GM19240 (cell line): ENCODE results near the gene STAG3.
"Not testable (repeated sequence)": the region's sequence is repeated elsewhere in the genome, so short reads cannot be mapped to it uniquely, and the experiment has no call there.

Source experiments
- DNase-seq: peaks from one replicate; pipeline ENCODE4 v3.0.0; 2011; ENCODE audit warnings: low spot score; ENCODE audit not compliant: insufficient read length

The STAG3 gene

GRCh38 chr7:100211342-100211780, 33.6 kb downstream of the STAG3 start:
- DNase-seq: peak; percentile 38

DNA sequence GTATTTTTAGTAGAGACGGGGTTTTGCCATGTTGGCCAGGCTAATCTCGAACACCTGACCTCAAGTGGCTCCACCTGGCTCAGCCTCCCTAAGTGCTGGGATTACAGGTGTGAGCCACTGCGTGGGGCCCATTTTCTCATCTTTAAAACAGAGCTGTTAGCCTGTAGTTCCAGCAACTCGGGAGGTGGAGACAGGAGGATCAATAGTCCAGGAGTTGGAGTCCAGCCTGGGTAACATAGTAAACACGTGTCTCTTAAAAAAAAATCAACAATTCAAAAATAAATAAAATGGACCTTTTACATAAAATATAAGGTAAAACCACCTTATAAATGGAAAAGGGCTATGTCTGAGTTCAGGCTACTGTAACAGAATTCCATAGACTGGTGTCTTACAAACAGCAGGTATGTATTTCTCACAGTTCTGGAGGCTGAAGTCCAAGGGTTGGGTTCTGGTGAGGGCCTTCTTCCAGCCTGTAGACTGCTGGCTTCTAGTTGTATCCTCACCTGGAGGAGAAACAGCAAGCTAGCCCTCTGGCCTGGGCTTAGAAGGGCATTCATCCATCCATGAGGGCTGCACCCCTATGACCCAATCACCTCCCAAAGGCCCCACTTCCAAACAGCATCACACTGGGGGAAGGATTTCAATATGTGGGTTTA, 35.0 kb downstream of the STAG3 start:
- no peak for DNase-seq

- DNase-seq: no peak
Observed at GRCh38 chr7:100213672-100214071, 36.0 kb downstream of the STAG3 start.

DNA sequence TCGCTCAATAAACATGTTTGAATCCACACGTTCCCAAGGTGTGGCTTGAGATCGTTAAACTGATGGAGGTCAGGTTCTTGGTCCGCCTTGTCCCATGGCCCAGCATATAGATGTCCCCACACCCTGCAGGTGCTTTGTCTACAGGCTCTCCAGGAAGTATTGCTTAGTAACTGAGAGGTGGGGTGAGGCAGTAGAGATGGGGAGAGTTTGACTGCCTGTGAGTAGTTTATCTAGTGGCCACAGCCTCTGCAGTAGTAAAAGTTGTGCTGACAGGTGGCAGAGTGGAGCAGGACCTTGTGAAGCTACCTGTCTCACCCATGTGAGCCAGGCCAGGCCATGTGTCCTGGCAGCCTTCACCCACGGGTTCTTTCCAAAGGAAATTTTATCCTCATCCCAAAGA, 36.6 kb downstream of the STAG3 start:
- DNase-seq: not testable (repeated sequence)

- DNase-seq: no peak
Observed at GRCh38 chr7:100215895-100216294, 38.2 kb downstream of the STAG3 start.

DNA sequence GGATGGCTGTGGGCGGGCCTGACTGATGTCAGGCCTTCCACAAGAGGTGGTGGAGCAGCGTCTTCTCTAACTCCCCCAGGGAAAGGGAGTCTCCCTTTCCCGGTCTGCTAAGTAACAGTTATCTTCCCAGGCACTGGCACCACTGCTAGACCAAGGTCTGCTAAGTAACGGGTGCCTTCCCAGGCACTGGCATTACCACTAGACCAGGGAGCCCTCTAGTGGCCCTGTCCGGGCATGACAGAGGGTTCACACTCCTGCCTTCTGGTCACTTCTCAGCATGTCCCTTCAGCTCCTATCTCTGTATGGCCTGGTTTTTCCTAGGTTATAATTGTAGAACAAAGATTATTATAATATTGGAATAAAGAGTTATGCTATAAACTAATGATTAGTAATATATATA, 40.2 kb downstream of the STAG3 start:
- not testable (repeated sequence) for DNase-seq

DNA sequence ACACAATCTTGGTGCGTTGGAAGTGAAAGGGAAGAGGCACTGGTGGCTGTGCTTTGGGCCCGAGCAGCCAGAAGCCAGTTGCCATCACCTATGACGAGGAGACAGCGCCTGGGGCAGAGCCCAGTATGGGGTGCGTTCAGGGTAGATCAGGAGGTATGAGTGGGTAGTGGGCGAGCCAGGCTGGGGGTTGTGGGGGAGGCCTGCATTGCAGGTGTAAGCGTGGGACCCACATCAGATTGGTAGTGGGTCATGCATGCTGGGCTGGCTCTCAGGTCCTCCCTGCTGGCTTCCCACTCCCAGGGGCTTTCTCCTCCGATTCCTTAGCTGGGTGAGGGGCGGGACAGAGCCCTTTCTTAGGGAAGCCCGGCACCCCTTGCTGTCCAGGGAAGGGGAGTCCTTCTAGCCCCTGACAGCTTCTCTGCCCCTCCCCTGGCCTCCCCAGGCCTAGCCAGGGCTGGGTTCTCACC, 41.6 kb downstream of the STAG3 start:
- no peak for DNase-seq

DNA sequence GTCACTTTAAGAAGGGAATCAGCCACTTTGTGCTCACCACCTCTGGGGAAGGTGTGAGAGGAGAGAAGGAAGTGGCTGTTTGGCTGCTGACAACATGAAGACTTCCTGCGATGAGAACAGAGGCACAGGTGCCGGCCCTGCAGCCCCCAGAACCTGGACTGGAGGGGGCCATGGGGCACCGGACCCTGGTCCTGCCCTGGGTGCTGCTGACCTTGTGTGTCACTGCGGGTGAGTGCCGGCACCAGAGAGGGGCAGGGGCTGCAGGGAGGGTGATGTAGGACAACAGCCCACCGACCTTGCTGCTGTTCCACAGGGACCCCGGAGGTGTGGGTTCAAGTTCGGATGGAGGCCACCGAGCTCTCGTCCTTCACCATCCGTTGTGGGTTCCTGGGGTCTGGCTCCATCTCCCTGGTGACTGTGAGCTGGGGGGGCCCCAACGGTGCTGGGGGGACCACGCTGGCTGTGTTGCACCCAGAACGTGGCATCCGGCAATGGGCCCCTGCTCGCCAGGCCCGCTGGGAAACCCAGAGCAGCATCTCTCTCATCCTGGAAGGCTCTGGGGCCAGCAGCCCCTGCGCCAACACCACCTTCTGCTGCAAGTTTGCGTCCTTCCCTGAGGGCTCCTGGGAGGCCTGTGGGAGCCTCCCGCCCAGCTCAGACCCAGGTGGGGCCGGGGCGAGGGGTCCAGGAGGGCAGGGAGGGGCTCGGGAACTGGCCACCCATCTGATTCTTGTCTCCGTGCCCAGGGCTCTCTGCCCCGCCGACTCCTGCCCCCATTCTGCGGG, 42.3 kb downstream of the STAG3 start, which contains the start of gene PVRIG:
PVRIG (plus strand) TSS at position 149 of the 785 bp plus-strand sequence; CDS start at position 171, 22 bp downstream.
- not testable (repeated sequence) for DNase-seq

- DNase-seq: no peak
Observed at GRCh38 chr7:100220586-100221230, 43.0 kb downstream of the STAG3 start.

DNA sequence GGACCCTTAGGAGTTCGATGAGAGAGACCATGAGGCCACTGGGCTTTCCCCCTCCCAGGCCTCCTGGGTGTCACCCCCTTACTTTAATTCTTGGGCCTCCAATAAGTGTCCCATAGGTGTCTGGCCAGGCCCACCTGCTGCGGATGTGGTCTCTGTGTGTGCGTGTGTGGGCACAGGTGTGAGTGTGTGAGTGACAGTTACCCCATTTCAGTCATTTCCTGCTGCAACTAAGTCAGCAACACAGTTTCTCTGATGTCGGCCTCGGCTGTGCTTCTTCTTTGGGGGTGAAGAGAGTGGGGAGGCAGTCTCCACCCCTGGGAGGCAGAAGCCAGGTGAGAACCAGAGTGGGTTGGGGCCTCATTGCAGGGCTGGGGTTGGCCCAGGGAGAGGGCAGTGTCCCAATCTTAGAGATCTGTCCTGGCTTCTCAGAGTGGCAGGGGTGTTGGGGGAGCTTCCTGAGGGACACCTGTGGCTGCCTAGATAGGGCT, 43.6 kb downstream of the STAG3 start:
- no peak for DNase-seq

DNA sequence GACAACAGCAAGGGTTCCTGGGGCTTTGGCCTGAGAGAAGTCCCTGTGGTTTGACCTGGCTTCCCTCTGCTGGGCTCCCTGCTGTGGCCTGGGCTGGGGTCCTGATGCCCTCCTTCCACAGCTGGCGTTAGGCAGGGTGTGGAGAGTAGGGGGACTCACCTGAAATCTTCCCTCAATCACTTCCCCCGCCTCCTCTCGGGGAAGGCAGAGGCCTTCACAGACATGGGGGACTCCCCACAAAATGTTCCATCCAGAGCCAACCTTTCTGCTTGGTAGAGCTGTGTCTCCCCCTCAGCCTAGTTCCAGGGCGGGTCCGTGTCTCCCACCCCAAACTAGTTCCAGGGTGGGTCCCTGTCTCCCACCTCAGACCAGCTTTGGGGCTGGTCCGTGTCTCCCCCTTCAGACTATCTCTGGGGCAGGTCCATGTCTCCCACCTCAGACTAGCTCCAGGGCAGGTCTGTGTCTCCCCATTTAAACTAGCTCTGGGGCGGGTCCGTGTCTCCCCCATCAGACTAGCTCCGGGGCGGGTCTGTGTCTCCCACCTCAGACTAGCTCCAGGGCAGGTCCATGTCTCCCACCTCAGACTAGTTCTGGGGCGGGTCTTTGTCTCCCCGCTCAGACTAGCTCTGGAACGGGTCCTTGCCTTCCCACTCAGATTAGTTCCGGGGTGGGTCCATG, 44.2 kb downstream of the STAG3 start:
- no peak for DNase-seq

- DNase-seq: no peak
Observed at GRCh38 chr7:100222445-100223132, 44.9 kb downstream of the STAG3 start.

GRCh38 chr7:100223376-100223927, 45.7 kb downstream of the STAG3 start:
- DNase-seq: not testable (repeated sequence)

GRCh38 chr7:100224891-100225290, 47.2 kb downstream of the STAG3 start:
- DNase-seq: not testable (repeated sequence)

DNA sequence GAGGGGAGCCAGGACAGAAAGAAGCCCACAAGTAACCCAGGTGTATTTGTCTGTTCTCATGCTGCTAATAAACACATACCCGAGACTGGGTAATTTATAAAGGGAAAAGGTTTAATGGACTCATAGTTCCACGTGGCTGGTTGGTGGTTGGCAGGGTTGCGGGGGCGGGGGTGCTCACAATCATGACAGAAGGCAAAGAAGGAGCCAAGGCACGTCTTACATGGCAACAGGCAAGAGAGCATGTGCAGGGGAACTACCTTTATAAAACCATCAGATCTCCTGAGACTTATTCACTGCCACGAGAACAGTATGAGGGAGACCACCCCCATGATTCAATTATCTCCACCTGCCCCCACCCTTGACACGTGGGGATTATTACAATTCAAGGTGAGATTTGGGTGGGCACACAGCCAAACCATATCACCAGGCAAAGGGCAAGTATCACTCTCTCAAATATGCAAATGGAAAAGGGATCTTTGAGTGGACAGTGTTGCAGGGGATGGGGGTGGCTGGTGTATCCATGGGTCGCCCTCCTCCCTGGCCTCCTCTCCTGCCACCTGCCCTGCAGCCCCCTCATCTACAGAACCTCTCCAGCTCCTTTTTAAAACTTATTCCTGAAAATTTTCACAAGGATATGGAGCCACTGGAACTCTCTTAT, 57.1 kb downstream of the STAG3 start:
- DNase-seq: not testable (repeated sequence)

DNA sequence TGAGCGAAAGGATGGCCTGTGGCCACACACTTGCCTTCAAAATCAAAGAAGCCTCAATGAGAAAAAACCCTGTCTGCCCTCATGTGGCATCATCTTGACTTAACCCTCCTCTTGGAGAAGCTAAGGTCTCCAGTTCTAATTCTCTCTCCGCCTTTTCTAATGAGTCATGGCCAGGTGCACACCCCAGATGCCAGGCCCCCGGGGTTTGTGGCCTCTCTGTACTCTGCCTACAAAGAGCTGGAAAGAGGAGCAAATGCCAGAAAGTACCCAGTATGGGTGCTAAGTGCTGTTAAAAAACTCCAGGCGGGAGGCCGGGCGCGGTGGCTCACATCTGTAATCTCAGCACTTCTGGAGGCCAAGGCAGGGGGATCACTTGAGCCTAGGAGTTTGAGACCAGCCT, 62.3 kb downstream of the STAG3 start:
- DNase-seq: not testable (repeated sequence)

- peak; percentile 52 for DNase-seq
Observed at GRCh38 chr7:100243385-100243784, 65.7 kb downstream of the STAG3 start.

- not testable (repeated sequence) for DNase-seq
Observed at GRCh38 chr7:100244988-100245605, 67.4 kb downstream of the STAG3 start.

- DNase-seq: not testable (repeated sequence)
Observed at GRCh38 chr7:100246121-100246864, 68.6 kb downstream of the STAG3 start.
